ENCODE measurements around the gene LINC01488.

LINC01488 gene

DNA sequence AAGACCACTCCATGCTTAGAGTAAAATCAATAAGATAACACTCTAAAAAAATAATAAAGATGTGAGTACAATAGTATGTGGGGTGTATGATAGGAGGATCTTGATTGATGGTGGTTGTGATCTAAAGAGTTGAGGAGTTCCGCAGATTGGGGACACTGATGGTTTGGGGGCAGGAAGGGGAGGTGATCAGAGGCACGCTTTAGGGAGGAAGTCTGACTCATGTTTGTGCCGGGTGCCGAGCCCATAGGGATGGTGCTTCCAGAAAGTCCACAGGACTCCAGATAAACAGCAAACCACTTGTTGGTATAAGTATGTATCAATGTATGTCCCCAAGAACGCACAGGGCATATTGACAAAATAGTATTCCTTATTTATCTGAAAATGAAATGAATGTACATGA is 27.5 kb downstream of the LINC01488 start:
- no peaks in the 10 kb centered on the region for H3K27me3 ChIP-seq (ENCODE audit: control insufficient read depth, low read length)

DNA sequence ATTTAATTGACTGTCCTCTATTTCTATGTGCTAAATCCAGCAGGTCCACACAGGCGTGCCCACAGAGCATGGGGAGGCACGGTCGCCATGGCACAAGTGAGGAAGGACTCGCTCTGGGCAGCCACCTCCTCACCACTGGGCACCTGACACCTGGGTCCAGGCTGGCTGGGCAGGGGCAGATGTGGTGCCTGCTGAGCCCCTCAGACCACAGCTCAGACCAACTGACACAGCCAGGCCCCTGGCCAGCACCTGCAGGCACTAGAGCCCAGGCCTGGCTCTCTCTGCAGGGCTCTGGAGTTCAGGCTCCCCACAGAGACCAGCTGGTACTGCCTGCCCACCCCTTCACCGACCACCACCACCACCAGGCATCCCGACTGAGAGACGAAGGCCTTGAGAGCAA is 27.9 kb downstream of the LINC01488 start:
- H3K4me2 ChIP-seq (ENCODE audit: low read length): no peak overlapping the region
- no peaks in the 10 kb centered on the region for H4K20me1 ChIP-seq (ENCODE audit: control insufficient read depth, insufficient read depth, low read depth, low read length)
- no peaks in the 10 kb centered on the region for H3K79me2 ChIP-seq (ENCODE audit: control insufficient read depth, low read length)
- no peaks in the 10 kb centered on the region for H3F3A ChIP-seq (ENCODE audit: control insufficient read depth, insufficient read depth)
- H3K4me1 ChIP-seq (ENCODE audit: control insufficient read depth, low read length): no peaks in the 10 kb centered on the region
- no peaks in the 10 kb centered on the region for H3K36me3 ChIP-seq (ENCODE audit: control insufficient read depth, low read length)
- H3K27ac ChIP-seq (ENCODE audit: low read depth, low read length): no peak overlapping the region
- no peaks in the 10 kb centered on the region for H3K9me2 ChIP-seq (replicated peaks; ENCODE audit: control insufficient read depth, low read length)
- H3K9me3 ChIP-seq (ENCODE audit: control insufficient read depth, insufficient read depth, low read length): no peaks in the 10 kb centered on the region
- no peaks in the 10 kb centered on the region for H3K27me3 ChIP-seq (ENCODE audit: control insufficient read depth, low read length)
- no peak overlapping the region for H3K4me3 ChIP-seq (ENCODE audit: low read length)
- no peak for TF ChIP-seq EZH2phosphoT487 (IDR thresholded peaks at IDR 0.05; ENCODE audit: borderline replicate concordance, low read length)
- TF ChIP-seq, protein P1, sequence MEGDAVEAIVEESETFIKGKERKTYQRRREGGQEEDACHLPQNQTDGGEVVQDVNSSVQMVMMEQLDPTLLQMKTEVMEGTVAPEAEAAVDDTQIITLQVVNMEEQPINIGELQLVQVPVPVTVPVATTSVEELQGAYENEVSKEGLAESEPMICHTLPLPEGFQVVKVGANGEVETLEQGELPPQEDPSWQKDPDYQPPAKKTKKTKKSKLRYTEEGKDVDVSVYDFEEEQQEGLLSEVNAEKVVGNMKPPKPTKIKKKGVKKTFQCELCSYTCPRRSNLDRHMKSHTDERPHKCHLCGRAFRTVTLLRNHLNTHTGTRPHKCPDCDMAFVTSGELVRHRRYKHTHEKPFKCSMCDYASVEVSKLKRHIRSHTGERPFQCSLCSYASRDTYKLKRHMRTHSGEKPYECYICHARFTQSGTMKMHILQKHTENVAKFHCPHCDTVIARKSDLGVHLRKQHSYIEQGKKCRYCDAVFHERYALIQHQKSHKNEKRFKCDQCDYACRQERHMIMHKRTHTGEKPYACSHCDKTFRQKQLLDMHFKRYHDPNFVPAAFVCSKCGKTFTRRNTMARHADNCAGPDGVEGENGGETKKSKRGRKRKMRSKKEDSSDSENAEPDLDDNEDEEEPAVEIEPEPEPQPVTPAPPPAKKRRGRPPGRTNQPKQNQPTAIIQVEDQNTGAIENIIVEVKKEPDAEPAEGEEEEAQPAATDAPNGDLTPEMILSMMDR (IDR thresholded peaks at IDR 0.05; ENCODE audit: low read depth, low read length, poor library complexity, severe bottlenecking): no peak

More for the DNA sequence above, 27.5 kb downstream of the LINC01488 start:
- no peaks in the 10 kb centered on the region for H3K79me2 ChIP-seq (ENCODE audit: control insufficient read depth, low read length)
- H3K4me3 ChIP-seq (ENCODE audit: low read length): no peak overlapping the region
- no peaks in the 10 kb centered on the region for H3K9me2 ChIP-seq (replicated peaks; ENCODE audit: control insufficient read depth, low read length)
- H3K4me2 ChIP-seq (ENCODE audit: low read length): no peak overlapping the region
- H3K27ac ChIP-seq (ENCODE audit: low read depth, low read length): no peak overlapping the region
- no peaks in the 10 kb centered on the region for H3K4me1 ChIP-seq (ENCODE audit: control insufficient read depth, low read length)
- H3K36me3 ChIP-seq (ENCODE audit: control insufficient read depth, low read length): no peaks in the 10 kb centered on the region
- no peaks in the 10 kb centered on the region for H3K9me3 ChIP-seq (ENCODE audit: control insufficient read depth, insufficient read depth, low read length)
- no peaks in the 10 kb centered on the region for H3F3A ChIP-seq (ENCODE audit: control insufficient read depth, insufficient read depth)
- TF ChIP-seq EZH2phosphoT487 (IDR thresholded peaks at IDR 0.05; ENCODE audit: borderline replicate concordance, low read length): no peak
- TF ChIP-seq, protein P1 (IDR thresholded peaks at IDR 0.05; ENCODE audit: low read depth, low read length, poor library complexity, severe bottlenecking): no peak
- no peaks in the 10 kb centered on the region for H4K20me1 ChIP-seq (ENCODE audit: control insufficient read depth, insufficient read depth, low read depth, low read length)

DNA sequence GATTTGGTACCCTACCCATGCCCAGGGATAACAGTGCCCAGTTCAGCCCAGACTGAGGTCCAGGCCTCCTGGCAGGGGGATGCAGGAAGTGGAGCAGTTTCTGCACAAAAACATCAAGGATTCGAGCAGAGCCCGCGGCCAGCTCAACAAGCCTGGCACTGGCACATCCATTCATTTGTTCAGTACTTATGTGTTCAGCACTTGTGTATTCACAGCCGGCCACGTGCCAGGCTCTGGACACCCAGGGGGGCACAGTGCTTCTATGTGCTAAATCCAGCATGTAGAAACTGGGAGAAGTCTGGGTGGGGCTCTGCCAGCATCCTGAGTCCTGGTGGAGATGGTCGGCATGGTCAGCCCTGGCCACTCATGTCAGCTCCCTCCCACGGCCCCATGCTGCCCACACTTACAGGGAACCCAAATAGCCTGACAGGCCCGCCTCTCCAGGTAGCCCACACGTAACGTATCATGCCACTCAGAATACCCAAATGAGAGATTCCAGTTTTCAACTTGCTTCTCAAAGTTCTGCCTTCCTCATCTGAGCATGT is 28.5 kb downstream of the LINC01488 start:
- Histone ChIP-seq H3K27ac (ENCODE audit: low read depth, low read length) (no peak overlapping the region), H3K4me3 (ENCODE audit: low read length) (no peak overlapping the region), H3K9me3 (ENCODE audit: control insufficient read depth, insufficient read depth, low read length) (no peaks in the 10 kb centered on the region), H3F3A (ENCODE audit: control insufficient read depth, insufficient read depth) (no peaks in the 10 kb centered on the region), H3K9me2 (replicated peaks; ENCODE audit: control insufficient read depth, low read length) (no peaks in the 10 kb centered on the region), H4K20me1 (ENCODE audit: control insufficient read depth, insufficient read depth, low read depth, low read length) (no peaks in the 10 kb centered on the region), H3K4me2 (ENCODE audit: low read length) (no peak overlapping the region), H3K79me2 (ENCODE audit: control insufficient read depth, low read length) (no peaks in the 10 kb centered on the region), H3K4me1 (ENCODE audit: control insufficient read depth, low read length) (no peaks in the 10 kb centered on the region), H3K27me3 (ENCODE audit: control insufficient read depth, low read length) (no peaks in the 10 kb centered on the region), H3K36me3 (ENCODE audit: control insufficient read depth, low read length) (no peaks in the 10 kb centered on the region)
- TF ChIP-seq, protein P1 (IDR thresholded peaks at IDR 0.05; ENCODE audit: low read depth, low read length, poor library complexity, severe bottlenecking): no peak
- TF ChIP-seq EZH2phosphoT487 (IDR thresholded peaks at IDR 0.05; ENCODE audit: borderline replicate concordance, low read length): no peak

All from DOHH2 (cell line).